ENCODE measurements around the gene SPINT1. TPM values are rescaled to one million over a fixed set of nuclear protein-coding genes. Genes with fewer than 3 reads are reported as not detected.

Gene SPINT1
- total RNA-seq, 1 donor from 2014 or later: 138 TPM

- no peak for DNase-seq (ENCODE audit: low spot score)
Measured at GRCh38 chr15:40893019-40893670, 49.3 kb downstream of the SPINT1 start.

DNA sequence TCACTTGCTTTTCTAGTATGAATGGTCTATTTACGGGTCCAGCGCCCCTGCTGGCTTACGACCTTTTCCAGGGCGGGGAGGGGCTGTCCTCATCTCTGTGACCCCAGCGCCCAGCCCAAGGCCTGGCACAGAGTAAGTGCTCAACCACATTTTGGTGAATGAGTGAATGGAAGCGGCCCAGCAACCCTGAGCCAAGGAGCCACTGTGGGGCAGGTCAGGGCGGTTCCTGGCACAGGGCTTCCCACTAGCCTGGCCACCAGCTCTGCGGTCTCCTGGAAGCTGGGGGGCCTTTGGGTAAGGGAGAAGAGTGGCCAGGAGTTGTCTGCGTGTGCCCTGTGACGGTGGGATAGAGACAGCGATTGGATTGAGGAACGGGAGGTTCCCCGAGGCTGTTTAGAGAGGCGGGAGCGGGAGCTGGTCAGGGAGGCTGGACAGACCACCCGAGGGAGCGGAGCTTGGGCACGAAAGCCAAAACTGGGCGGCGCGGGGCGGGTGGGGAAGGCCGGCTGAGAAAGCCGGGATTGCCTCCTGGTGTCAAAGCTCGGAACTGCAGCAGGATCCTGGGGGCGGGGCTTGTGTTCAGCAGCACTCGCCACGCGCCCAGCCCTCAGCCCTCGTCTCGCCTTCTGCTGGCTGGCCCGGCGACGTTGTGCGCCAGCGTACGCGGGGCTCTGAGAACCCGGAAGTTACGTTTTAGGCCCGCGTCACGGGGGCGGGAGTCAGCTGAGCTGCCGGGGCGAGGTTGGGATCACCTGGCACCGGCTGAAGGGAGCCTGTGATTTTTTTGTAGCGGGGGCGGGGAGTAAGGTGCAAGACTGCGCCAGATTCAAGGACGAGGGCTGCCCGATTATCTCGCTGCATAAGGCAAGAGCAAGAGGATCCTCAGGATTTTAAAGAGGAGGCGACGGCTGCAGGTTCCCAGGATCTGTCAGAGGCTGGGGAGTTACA is 50.2 kb downstream of the SPINT1 start, which contains the start of gene VPS18:
VPS18 (plus strand) TSS at position 718 of the 948 bp plus-strand sequence. CDS start 319 bp downstream, outside the sequence.
- peak; percentile 99 for DNase-seq (ENCODE audit: low spot score)

DNA sequence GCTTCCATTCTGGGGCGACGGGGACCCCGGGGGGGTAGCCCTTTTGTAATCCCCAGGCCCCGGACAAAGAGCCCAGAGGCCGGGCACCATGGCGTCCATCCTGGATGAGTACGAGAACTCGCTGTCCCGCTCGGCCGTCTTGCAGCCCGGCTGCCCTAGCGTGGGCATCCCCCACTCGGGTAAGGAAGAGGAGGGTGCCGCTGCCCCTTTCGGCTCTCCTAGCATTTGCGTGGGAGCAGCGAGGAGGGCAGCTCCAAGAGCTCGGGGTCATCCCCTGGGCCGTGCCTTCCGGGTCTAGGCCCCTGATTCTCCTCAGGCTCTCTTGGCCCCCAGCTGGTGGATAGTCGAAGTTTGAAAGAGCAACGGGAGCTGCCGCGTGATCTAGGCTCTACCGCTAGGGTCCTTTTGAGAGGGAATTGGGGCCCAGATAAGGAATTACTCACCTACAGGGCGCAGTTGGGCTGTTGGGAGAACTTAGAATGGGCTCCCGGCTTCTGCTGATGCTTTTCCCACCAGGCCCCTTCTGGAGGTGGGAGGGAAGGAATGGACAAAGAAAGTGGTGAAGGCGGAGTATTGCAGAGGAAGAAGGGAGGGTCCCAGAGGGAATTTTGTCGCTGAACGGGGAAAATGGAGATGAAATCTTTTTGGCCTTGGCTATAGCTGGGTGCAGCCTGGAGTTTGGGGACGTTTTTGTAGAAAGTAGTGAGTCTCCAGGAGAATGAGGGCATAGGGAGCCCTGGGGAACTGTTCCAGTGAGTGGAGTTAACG is 51.0 kb downstream of the SPINT1 start:
- DNase-seq (ENCODE audit: low spot score): no peak

GRCh38 chr15:40899536-40900207 is 55.8 kb downstream of the SPINT1 start:
- no peak for DNase-seq (ENCODE audit: low spot score)

DNA sequence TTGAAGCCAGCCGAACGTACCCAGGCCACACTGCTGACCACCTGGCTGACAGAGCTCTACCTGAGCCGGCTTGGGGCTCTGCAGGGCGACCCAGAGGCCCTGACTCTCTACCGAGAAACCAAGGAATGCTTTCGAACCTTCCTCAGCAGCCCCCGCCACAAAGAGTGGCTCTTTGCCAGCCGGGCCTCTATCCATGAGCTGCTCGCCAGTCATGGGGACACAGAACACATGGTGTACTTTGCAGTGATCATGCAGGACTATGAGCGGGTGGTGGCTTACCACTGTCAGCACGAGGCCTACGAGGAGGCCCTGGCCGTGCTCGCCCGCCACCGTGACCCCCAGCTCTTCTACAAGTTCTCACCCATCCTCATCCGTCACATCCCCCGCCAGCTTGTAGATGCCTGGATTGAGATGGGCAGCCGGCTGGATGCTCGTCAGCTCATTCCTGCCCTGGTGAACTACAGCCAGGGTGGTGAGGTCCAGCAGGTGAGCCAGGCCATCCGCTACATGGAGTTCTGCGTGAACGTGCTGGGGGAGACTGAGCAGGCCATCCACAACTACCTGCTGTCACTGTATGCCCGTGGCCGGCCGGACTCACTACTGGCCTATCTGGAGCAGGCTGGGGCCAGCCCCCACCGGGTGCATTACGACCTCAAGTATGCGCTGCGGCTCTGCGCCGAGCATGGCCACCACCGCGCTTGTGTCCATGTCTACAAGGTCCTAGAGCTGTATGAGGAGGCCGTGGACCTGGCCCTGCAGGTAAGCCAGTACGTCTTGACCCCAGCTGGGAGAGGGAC is 56.6 kb downstream of the SPINT1 start:
- no peak for DNase-seq (ENCODE audit: low spot score)

- DNase-seq (ENCODE audit: low spot score): no peak
Measured at GRCh38 chr15:40901053-40901443, 57.2 kb downstream of the SPINT1 start.

GRCh38 chr15:40902605-40903561 is 59.0 kb downstream of the SPINT1 start:
- no peak for DNase-seq (ENCODE audit: low spot score)

DNA sequence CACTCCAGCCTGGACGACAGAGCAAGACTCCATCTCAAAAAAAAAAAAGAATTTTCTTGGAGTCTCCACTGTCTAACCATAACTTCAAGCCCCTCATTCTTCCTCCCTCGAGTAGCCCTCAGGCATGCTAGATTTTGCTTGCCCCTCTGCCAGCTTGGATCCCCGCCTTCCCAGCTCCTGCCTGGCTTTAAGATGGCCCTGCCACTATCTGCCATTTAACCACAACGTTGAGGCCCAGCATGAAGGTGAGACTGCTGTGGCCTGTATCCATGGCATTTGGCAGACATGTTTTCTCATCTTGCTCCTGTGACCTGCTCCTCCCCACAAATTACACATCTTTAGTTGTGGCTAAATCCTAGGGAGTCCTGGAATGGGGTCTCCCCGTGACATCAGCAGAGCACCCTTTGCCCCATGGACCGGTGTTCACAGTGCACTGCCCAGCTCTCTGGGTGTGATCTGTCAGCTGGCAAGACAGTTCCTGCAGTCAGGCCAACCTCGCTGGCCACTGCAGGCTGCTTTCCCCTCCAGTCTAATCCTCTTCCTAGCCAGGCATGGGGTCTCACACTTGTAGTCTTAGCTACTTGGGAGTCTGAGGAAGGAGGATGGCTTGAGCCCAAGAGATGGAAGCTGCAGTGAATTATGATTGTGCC is 60.8 kb downstream of the SPINT1 start:
- no peak for DNase-seq (ENCODE audit: low spot score)

DNA sequence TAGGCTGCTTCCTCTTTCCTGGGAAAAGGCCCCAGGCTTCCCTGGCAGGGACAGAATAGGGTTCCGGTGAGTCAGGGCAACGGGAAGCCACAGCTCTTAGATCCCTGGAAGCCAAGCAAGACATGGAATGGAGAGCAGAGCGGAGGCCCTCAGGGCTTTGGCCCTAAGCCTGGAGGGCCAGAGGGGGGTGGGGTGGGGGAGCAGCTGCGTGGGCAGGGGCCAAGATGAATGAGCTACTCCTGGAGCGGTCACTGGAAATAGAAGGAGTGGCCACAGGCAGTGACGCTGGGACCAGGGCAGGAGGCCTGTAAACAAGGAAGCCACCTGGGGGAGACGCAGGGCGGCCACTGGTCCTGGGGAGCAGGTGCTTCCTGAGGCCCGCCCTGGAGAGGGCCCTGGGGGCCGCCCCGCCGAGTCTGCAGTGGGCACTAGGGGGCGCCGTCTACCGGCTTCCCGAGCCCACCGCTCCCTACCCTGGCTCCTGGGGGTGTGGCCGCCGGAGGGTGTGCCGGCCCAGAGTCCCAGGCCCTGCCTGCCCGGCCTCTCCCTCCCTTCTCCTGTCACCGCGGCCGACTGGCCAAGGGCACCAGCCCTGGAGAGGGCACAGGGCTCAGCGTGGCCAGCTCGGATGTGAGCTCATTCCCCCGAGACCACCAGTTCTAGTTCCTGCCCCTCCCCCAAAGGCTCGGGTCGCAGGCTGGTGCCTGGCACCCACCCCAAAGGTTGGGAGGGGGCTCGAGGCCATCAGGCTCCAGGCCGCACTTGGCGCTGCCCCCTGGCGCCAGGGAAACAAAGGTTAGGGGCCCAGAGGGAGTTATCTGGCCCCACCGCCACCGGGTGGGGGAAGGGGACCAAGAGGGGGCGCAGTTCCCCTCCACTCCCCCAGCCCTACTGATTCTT is 62.5 kb downstream of the SPINT1 start:
- DNase-seq (ENCODE audit: low spot score): peak; percentile 85

- no peak for DNase-seq (ENCODE audit: low spot score)
Measured at GRCh38 chr15:40906991-40907802, 63.3 kb downstream of the SPINT1 start.

Other genes with a start within 250 kb of the SPINT1 start
- 1.2 TPM for gene KNL1, start 249.8 kb upstream of the SPINT1 start, total RNA-seq
- 0.68 TPM for gene RAD51, start 148.9 kb upstream of the SPINT1 start, total RNA-seq
- gene RMDN3, start 88.8 kb upstream of the SPINT1 start, total RNA-seq: 34.6 TPM
- 7.4 TPM for gene GCHFR, start 80.0 kb upstream of the SPINT1 start, total RNA-seq
- gene C15orf62, start 74.1 kb upstream of the SPINT1 start, total RNA-seq: 0.52 TPM
- 26.0 TPM for gene ZFYVE19, start 37.0 kb upstream of the SPINT1 start, total RNA-seq
- 51.3 TPM for gene DNAJC17, start 36.6 kb upstream of the SPINT1 start, total RNA-seq
- gene PPP1R14D, start 15.3 kb upstream of the SPINT1 start, total RNA-seq: not detected
- 31.4 TPM for gene RHOV, start 30.2 kb downstream of the SPINT1 start, total RNA-seq
- 30.0 TPM for gene VPS18, start 50.4 kb downstream of the SPINT1 start, total RNA-seq
- gene DLL4, start 85.3 kb downstream of the SPINT1 start, total RNA-seq: 15.2 TPM
- 9.2 TPM for gene CHAC1, start 109.4 kb downstream of the SPINT1 start, total RNA-seq